Measurements from ENCODE around the gene ZNF230. TPM values are rescaled to one million over a fixed set of nuclear protein-coding genes. Genes with fewer than 3 reads are reported as not detected.

ZNF230 gene
- polyA plus RNA-seq, 1 of the 3 experiments (the other 2 are of a cell fraction): 1.8 TPM

- 61% methylated on average over 4 of the region's 4 CpGs for WGBS (ENCODE audit: low lambda C conversion rate)
- POLR2A ChIA-PET: interaction anchor here (1.2 kb wide), 2 partner anchors 27 to 40 kb away, joined by 4 read pairs; partner anchors contain the start of gene ZNF223
Measured at GRCh38 chr19:44024900-44025216, 22.1 kb downstream of the ZNF230 start.

More at GRCh38 chr19:44024900-44025216, 22.1 kb downstream of the ZNF230 start:
- DNase-seq: no peak
- peaks cover 31% of the 10 kb centered on the region in 2 experiments for H3K36me3 ChIP-seq (replicated peaks in 1 of 2; ENCODE audit: control insufficient read depth in 1 of 2, insufficient read depth in 2 of 2, low read length in 1 of 2)
- H3K27ac ChIP-seq (ENCODE audit: low read depth in 2 of 2, low read length in 1 of 2): peak overlapping the region; percentile 58 to 73; a peak in 3 of 4 replicates
- peaks cover 0 to 9% of the 10 kb centered on the region in 2 experiments; a peak in 2 of 4 replicates for H3K4me1 ChIP-seq (ENCODE audit: control insufficient read depth in 1 of 2, insufficient read depth in 2 of 2, low read depth in 1 of 2, low read length in 1 of 2)
- peak overlapping the region; percentile 99 for H2AFZ ChIP-seq (ENCODE audit: low read depth)
- H3K9me3 ChIP-seq: 0 out of 2 replicates have a peak, but pooled peaks cover 6% of the 10 kb centered on the region
- peak overlapping the region; percentile 97 to 98 for H3K4me3 ChIP-seq (ENCODE audit: low read depth in 2 of 2, low read length in 1 of 2)
- peaks cover 10% of the 10 kb centered on the region for H3K79me2 ChIP-seq (ENCODE audit: insufficient read depth)
- H4K20me1 ChIP-seq (ENCODE audit: insufficient read depth): no peaks in the 10 kb centered on the region
- no peaks in the 10 kb centered on the region for H3K9me2 ChIP-seq
- TF ChIP-seq REST (IDR thresholded peaks at IDR 0.05; ENCODE audit: low read depth, low read length) (no peak), EP300 (IDR thresholded peaks at IDR 0.05; ENCODE audit: borderline replicate concordance in 1 of 2, low read depth in 1 of 2, low read length in 1 of 2) (no peak), NRF1 (IDR thresholded peaks at IDR 0.05; ENCODE audit: low read depth, low read length) (no peak), MXI1 (IDR thresholded peaks at IDR 0.05; ENCODE audit: low read depth, low read length) (no peak), MAX (IDR thresholded peaks at IDR 0.05; ENCODE audit: low read depth) (no peak), NFIC (IDR thresholded peaks at IDR 0.05; ENCODE audit: borderline replicate concordance) (no peak), JUND (IDR thresholded peaks at IDR 0.05) (no peak), SMC3 (IDR thresholded peaks at IDR 0.05; ENCODE audit: low read depth, low read length) (no peak), GATA2 (CRISPR knock-in tag; IDR thresholded peaks at IDR 0.05) (no peak), GABPA (IDR thresholded peaks at IDR 0.05; ENCODE audit: low read depth) (no peak), ELF1 (IDR thresholded peaks at IDR 0.05) (no peak), RFX5 (IDR thresholded peaks at IDR 0.05; ENCODE audit: low read length) (no peak), TEAD4 (IDR thresholded peaks at IDR 0.05; ENCODE audit: borderline replicate concordance, insufficient read depth) (no peak)
- TF ChIP-seq, protein P1, sequence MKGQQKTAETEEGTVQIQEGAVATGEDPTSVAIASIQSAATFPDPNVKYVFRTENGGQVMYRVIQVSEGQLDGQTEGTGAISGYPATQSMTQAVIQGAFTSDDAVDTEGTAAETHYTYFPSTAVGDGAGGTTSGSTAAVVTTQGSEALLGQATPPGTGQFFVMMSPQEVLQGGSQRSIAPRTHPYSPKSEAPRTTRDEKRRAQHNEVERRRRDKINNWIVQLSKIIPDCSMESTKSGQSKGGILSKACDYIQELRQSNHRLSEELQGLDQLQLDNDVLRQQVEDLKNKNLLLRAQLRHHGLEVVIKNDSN (IDR thresholded peaks at IDR 0.05; ENCODE audit: borderline replicate concordance, low read depth): no peak
- no peaks in the 10 kb centered on the region for H3K27me3 ChIP-seq (ENCODE audit: insufficient read depth)
- no peaks in the 10 kb centered on the region for H3F3A ChIP-seq (replicated peaks; ENCODE audit: insufficient read depth)
- H3K9ac ChIP-seq: peak overlapping the region; percentile 86
- peak overlapping the region; percentile 85 for H3K4me2 ChIP-seq
- CTCF ChIA-PET: no interaction called here
